Measurements from ENCODE around the gene NAV2.

The NAV2 gene

DNA sequence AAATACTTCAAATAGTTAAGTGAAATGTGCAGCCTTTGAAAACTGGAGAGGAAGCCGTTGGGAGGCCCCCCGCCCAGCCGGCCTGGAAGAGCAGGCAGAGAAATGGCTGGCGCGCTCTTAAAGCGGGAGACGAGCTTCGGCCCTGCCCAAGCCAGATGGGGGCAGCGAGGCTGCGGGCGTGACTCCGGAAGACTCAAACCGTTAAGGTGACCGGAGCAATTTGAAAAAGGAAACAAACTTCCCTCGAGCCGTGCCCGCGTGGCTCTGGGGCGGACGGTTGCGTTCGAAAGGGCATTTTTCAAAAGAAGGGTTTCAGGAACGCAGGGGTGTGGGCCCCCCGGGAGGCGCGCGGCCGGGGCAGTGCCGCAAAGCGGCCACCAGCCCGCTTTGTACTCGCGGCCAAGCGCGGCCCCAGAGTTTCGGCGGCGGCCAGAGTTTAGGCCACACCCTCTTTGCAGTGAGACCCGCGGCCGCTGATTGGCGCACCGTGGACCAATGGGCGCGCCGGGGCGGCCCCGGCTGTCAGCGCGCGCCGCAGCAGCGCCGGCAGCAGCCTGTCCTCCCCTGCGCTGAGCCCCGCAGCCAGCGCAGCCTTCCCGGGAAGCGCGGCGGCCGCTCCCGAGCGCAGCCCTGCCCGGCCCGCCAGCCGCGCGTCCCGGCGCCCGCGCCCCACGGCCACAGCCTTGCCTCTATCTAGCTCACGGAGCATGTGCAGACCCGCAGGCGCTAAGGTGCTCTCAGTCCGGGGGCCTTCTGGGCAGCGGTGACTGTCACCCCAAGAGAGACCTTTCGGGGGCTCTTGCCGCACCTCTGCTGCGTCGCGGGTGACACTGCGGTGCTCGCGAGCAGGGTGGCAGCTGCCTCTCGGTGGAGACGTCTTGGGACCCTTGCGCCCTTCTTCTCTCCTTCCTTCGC, at the start of gene NAV2:
NAV2 (plus strand) TSS at position 557 of the 915 bp plus-strand sequence. CDS start 859 bp downstream, outside the sequence.
- peak; percentile 76 for DNase-seq

DNA sequence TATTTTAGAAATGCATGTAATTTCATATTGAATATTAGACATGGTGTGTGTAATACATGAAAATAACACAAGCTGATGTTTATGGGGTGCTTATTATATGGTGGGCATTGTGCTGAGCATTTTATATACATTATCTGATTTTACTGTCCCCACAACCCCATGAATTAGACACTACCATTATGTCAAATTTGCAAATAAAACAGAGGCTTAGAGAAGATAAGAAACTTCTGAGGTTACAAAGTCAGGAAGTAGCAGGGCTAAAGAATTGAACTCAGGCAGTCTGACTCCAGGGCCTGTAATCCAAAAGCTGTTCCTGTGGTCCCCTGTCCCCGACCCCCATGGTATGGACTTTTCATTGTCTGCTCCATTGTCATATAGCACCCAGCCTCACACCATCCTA, 49.4 kb upstream of the NAV2 start:
- no peak for DNase-seq

GRCh38 chr11:19664886-19665548, 47.6 kb upstream of the NAV2 start:
- DNase-seq, result peak; percentile 85

DNA sequence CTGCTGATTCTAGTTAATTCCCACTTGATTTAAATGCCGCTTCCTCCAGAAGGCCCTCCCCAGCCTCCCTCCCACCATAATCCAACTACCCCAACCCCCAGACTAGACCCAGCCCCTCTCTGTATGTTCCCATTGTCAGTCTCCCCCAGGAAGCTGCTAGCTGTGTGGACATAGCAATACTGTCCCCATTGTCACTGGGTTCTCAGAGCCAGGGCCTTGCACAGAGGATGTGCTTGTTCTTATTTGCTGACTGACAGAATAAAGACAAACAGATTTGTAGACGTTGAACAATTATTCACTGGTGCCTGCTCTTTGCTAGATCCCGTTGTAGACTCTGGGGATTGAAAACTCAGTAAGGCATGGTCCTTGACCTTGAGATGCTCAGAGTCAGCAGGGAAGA, 45.7 kb upstream of the NAV2 start:
- DNase-seq, result no peak

- DNase-seq, result no peak
Measured at GRCh38 chr11:19669511-19669910, 43.1 kb upstream of the NAV2 start.

- DNase-seq, result no peak
Measured at GRCh38 chr11:19670030-19670791, 42.4 kb upstream of the NAV2 start.

DNA sequence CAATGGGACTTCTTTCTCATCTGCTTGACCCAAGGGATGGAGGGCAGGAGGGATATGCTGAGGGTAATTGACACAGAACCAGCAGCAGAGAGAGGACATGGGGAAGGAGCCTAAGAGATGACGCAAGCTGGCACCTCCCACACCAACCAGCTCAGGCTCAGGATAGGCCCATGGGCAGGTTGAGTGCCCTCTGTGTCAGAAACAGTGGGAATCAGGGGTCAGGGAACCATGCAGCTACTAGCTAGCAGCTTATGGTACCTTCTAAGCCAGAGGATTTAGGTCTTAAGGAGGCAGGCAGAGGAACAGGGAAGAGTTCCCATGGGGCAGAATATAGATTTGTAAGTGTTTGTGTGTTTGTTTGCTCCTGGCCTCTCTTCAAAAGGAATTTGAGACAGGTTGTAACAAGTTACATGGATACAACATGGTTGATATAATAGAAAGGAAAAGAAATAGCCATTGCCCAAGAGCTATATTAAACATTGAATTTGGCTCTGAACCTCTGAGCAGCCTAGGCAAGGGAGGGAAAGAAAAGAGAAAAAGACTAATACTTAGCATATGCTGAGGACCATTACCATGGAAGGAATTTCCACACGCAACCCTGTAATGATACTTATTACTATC, 39.9 kb upstream of the NAV2 start:
- DNase-seq, result no peak

DNA sequence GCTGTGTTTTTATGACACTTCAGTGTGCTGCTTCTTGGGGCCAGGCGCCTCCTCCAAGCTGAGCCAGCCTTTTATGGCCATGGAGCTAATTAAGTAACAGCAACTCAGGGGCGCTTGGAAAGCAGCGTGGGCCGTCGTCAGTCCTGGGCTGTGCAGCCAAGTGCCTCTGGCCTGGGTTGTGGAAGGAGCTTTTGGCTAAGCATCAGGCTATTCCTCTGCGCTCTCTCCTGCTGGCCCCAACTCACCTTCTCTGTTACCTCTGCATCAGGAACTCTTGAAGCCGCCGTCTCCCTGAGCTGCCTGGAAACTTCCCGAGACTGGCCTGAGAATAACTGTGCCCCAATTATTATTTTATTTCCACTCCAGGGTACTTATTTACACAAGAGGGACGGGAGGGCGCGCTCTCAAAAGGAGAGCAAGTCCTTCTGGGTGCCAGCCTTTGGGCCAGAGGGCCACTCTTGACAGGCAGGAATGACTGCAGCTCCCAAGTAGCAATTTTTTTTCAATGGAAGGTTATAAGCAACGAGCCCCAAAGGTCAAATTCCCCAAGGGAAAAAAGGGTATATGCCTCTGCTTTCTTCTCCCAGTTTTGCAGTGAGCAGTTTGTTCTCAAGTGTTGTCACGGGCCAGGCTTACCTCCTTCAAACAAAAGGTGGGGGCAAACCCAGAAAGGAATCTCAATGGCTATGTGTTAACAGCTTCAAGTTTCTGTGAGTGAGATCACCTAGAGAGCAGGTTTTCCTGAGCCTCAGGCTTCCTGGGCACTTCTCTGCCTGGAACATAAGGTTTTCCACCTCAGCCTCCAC, 38.5 kb upstream of the NAV2 start:
- no peak for DNase-seq

GRCh38 chr11:19674836-19675235, 37.8 kb upstream of the NAV2 start:
- DNase-seq, result no peak

GRCh38 chr11:19675397-19675796, 37.2 kb upstream of the NAV2 start:
- DNase-seq, result no peak

- peak; percentile 41 for DNase-seq
Measured at GRCh38 chr11:19676475-19677380, 35.9 kb upstream of the NAV2 start.

GRCh38 chr11:19677381-19678080, 35.1 kb upstream of the NAV2 start:
- DNase-seq, result no peak

DNA sequence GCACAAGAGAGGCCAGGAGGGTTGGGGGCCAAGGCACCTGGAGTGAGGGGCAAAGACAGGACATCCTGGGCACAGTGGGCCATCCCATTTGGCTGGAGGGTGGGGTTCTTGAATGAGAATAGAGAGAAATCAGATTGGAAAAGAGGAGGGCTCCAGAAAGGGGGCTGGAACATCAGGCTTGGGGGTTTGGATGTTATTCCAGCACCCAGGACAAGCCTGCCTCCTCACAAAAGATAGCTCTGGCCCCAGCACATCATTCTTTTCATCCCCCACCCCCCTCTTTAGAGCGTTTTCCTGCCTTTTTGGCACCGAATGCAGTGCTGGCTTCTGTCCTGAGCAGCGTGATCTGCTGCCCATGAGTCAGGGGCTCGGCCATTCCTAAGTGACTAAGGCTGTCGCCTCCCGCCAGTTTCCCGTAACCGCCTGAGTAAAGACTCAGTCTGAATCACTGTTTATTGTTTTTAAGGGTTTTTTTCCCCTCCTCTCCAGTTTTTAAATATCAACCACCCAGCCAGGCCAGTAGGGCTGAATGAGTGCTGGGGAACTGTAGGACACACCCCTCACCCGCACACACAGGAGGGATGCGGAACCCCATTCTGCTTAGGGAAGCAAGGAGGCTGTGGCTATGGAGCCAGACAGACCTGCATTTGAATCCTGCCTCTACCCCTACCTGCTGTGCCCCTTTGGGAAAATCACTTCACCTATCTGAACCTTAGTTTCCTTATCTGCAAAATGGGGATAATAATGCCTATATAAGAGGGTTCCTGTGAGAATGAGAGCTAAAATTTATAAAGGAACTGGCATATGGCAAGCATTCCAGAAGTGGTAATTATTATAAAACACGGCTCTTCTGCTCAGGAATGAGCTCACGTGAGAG, 32.4 kb upstream of the NAV2 start:
- DNase-seq, result no peak

- no peak for DNase-seq
Measured at GRCh38 chr11:19680829-19681368, 31.7 kb upstream of the NAV2 start.

GRCh38 chr11:19683141-19683805, 29.4 kb upstream of the NAV2 start:
- DNase-seq, result no peak

DNA sequence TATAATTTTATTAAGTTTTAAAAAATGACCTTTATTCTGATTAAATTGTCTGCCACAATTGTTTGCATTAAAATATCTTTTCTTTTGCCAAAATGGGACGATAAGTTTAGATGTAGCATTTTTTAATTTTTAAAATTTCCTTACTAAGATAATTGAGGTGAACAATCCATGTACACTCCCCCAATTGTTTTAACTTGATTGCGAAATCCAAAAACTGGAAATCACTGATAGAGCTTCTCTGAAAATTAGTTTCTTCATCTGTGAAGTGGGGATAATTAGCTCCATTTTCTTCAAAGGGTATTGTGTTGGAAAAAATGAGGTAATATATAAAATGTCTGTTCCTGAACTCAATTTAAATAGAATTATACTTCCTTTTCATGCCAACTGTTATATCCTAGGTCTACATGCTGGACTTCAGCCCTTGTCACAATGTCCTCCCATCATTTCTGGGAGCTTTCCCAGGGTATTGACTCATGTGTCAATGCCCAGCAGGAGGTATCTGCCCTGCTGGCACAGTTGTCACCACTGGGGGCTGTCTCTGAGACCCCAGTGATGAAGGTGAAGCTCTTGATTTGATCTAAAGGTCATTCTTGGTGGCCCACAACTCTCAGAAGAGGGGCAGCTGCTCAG, 28.7 kb upstream of the NAV2 start:
- DNase-seq, result no peak

DNA sequence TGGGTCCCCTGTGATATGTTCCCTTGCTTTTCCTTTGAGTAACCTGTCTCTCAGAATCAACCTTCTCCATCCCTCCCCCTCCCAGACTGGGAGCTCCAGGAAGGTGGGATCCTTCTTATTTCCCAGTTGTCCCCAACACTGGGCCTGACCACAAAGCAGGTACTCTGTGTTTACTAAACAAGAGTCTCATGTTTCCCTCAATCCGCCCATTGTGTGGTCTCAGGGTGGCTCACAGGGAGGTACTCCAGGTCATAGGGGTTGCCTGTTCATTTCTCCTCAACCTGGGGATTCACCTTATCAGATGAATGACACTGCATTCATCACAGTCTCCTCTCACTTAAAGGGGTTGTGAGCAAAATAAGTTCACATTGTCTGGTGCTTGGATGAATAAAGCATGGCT, 26.4 kb upstream of the NAV2 start:
- no peak for DNase-seq

DNA sequence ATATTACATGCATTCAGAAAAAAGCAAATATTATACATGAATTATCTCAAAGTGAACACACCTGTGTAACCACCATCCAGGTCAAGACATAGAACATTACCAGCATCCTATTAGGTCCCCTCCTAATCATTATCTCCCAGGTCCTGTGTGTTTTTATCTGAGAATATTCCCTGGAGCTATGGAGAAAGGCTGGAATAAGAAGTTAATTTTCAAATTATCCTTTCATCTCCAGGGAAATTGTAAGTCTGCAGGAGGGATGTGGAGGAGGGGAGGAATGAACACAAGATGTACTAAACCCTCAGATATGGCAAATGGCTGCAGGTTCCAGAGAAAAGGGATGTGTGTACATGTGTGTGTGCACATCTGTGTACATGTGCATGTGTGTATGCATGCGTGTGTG, 25.2 kb upstream of the NAV2 start:
- DNase-seq, result no peak

Measured in NCI-H1694 treated with DMSO at 0.1 percent for 48 hours (cell line).